OCI-LY7 (cell line): ENCODE results near the gene TRIP10.

ENCODE experiments used
- CTCF ChIP-seq: fragments of 200-600 bp; sonication (generic); conservative IDR thresholded peaks from 2 replicates; pipeline ENCODE4 v1.5.1; 2014; ENCODE audit warnings: mild to moderate bottlenecking, antibody characterized with exemption, low read length, moderate library complexity, mixed read lengths
- EZH2phosphoT487 ChIP-seq: fragments of 200-600 bp; sonication (generic); IDR thresholded peaks from 2 replicates; pipeline ENCODE4 v1.6.1; 2018; ENCODE audit warnings: low read depth, borderline replicate concordance, mild to moderate bottlenecking, mixed run types, antibody characterized with exemption, low read length, moderate library complexity, mixed read lengths

GRCh38 chr19:6697291-6697690 is 42.2 kb upstream of the TRIP10 start:
- TF ChIP-seq CTCF: no peak
- no peak for TF ChIP-seq EZH2phosphoT487
